HG03103 (cell line): Measurements from ENCODE around the gene PTPRJ.

Experiments used
- ATAC-seq: cut with Tn5 transposase; IDR thresholded peaks from one replicate; pipeline ENCODE4 v1.9.1; 2021; ENCODE audit warnings: low read depth; ENCODE audit not compliant: unreplicated experiment

PTPRJ gene

GRCh38 chr11:47967577-47968525 is 12.5 kb upstream of the PTPRJ start:
- no peak for ATAC-seq

- no peak for ATAC-seq
Observed at GRCh38 chr11:47969401-47969800, 11.0 kb upstream of the PTPRJ start.

- no peak for ATAC-seq
Observed at GRCh38 chr11:47971501-47971900, 8.9 kb upstream of the PTPRJ start.

GRCh38 chr11:47973173-47973572 is 7.2 kb upstream of the PTPRJ start:
- ATAC-seq: no peak

GRCh38 chr11:47976931-47977330 is 3.4 kb upstream of the PTPRJ start:
- no peak for ATAC-seq

GRCh38 chr11:47977623-47978022 is 2.7 kb upstream of the PTPRJ start:
- no peak for ATAC-seq

GRCh38 chr11:47979378-47980087 is 826 bp upstream of the PTPRJ start:
- no peak for ATAC-seq

- peak; percentile 41 for ATAC-seq
Observed at GRCh38 chr11:47980907-47981621, 705 bp downstream of the PTPRJ start.

- ATAC-seq: no peak
Observed at GRCh38 chr11:47981667-47982404, 1.5 kb downstream of the PTPRJ start.

GRCh38 chr11:47982616-47983015 is 2.3 kb downstream of the PTPRJ start:
- no peak for ATAC-seq

GRCh38 chr11:47983464-47984397 is 3.4 kb downstream of the PTPRJ start:
- ATAC-seq: no peak

- no peak for ATAC-seq
Observed at GRCh38 chr11:47986219-47986618, 5.9 kb downstream of the PTPRJ start.

GRCh38 chr11:47986742-47987141 is 6.4 kb downstream of the PTPRJ start:
- ATAC-seq: no peak

- ATAC-seq: no peak
Observed at GRCh38 chr11:47987310-47987709, 7.0 kb downstream of the PTPRJ start.

GRCh38 chr11:47987781-47988180 is 7.4 kb downstream of the PTPRJ start:
- no peak for ATAC-seq

GRCh38 chr11:47989779-47990178 is 9.4 kb downstream of the PTPRJ start:
- ATAC-seq: no peak

- no peak for ATAC-seq
Observed at GRCh38 chr11:47991266-47991830, 11.0 kb downstream of the PTPRJ start.

- no peak for ATAC-seq
Observed at GRCh38 chr11:47991894-47992293, 11.5 kb downstream of the PTPRJ start.
